Rectal smooth muscle tissue (tissue), 1 donor: ENCODE data around the gene PLP2.

ENCODE experiments used
- H3K27ac ChIP-seq: one replicate; pipeline ENCODE4 v1.7.0; 2013; ENCODE audit warnings: low read depth, low read length, inconsistent platforms
- H3K27me3 ChIP-seq: one replicate; pipeline ENCODE4 v1.7.0; 2013; ENCODE audit warnings: low read length; ENCODE audit not compliant: control insufficient read depth, insufficient read depth
- H3K36me3 ChIP-seq: one replicate; pipeline ENCODE4 v1.7.0; 2013; ENCODE audit warnings: low read length; ENCODE audit not compliant: control insufficient read depth, insufficient read depth
- H3K4me1 ChIP-seq: one replicate; pipeline ENCODE4 v1.7.0; 2013; ENCODE audit warnings: low read length; ENCODE audit not compliant: control insufficient read depth, insufficient read depth
- H3K4me3 ChIP-seq: one replicate; pipeline ENCODE4 v1.7.0; 2013; ENCODE audit warnings: low read length
- H3K9ac ChIP-seq: one replicate; pipeline ENCODE4 v1.7.0; 2013; ENCODE audit warnings: low read length

PLP2 gene

DNA sequence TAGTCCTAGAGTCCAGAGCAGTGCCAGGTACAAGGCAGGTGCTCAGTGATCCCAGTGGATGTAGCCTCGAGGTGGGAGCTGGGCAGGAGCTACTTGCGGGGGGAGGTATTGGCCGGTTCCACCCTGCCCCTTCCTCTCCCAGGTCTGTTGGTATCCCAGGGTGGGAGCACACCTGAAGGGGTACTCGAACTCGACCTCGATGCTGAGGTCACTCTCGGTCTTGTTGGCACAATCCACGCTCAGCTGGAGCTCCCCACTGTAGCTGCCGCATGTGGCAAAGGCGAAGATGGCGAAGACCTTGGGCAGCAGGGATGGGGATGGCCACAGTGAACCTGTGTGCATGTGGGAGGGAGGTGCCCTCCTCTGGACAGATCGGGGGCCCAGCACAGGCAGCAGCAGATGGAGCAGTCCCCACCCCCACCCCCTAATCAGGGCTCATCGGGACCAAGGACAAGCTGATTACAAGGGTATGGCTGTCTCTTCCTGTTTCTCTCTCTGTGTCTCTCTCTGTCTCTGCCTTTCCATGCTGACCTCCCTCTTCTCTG lies 25.9 kb downstream of the PLP2 start:
- H3K36me3 ChIP-seq, result no peaks in the 10 kb centered on the region
- no peaks in the 10 kb centered on the region for H3K27me3 ChIP-seq
- no peak overlapping the region for H3K27ac ChIP-seq
- H3K9ac ChIP-seq, result no peak overlapping the region
- H3K4me1 ChIP-seq, result no peaks in the 10 kb centered on the region
- H3K4me3 ChIP-seq, result no peak overlapping the region

DNA sequence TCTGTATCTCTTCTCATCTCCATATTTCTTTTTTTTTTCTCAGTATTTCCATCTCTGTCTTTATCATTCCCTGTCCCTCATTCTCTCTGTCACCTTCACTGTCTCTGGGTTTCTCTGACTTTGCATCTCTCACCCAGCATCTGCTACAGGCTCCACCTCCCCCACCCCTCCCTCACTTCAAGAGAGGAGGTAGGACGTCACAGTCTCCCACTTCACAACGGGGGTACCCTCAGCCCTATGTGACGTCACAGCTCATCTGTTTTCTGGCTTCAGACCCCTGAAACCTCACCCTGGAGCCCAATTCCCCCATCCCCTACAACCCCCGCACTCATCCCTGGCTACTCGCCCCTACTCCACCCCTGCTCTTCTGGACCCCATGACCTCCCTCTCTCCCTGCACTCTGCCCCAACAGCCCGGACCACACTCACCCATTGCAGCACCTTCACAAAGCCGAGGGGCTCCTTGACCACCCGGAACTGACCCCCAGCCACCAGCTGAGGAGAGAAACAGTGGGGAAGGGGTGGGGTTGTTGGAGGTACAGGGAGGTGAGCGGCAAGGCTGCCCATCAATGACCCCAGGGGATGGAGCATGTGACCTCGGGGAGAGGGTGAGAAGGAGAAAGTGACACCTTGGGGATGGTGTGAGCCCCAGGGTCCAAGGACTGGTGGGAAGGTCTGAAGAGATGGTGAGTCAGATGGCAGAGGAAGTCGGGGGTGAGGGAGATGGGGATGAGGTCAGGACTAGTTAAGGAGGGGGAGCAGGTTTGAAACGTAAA lies 27.0 kb downstream of the PLP2 start:
- H3K27me3 ChIP-seq, result no peaks in the 10 kb centered on the region
- H3K4me3 ChIP-seq, result no peak overlapping the region
- H3K27ac ChIP-seq, result no peak overlapping the region
- no peaks in the 10 kb centered on the region for H3K4me1 ChIP-seq
- H3K9ac ChIP-seq, result no peak overlapping the region
- no peaks in the 10 kb centered on the region for H3K36me3 ChIP-seq

- no peaks in the 10 kb centered on the region for H3K27me3 ChIP-seq
- no peak overlapping the region for H3K4me3 ChIP-seq
- no peak overlapping the region for H3K27ac ChIP-seq
- no peaks in the 10 kb centered on the region for H3K4me1 ChIP-seq
- H3K36me3 ChIP-seq, result no peaks in the 10 kb centered on the region
- H3K9ac ChIP-seq, result no peak overlapping the region
Measured at GRCh38 chrX:49199315-49199595, 27.6 kb downstream of the PLP2 start.

DNA sequence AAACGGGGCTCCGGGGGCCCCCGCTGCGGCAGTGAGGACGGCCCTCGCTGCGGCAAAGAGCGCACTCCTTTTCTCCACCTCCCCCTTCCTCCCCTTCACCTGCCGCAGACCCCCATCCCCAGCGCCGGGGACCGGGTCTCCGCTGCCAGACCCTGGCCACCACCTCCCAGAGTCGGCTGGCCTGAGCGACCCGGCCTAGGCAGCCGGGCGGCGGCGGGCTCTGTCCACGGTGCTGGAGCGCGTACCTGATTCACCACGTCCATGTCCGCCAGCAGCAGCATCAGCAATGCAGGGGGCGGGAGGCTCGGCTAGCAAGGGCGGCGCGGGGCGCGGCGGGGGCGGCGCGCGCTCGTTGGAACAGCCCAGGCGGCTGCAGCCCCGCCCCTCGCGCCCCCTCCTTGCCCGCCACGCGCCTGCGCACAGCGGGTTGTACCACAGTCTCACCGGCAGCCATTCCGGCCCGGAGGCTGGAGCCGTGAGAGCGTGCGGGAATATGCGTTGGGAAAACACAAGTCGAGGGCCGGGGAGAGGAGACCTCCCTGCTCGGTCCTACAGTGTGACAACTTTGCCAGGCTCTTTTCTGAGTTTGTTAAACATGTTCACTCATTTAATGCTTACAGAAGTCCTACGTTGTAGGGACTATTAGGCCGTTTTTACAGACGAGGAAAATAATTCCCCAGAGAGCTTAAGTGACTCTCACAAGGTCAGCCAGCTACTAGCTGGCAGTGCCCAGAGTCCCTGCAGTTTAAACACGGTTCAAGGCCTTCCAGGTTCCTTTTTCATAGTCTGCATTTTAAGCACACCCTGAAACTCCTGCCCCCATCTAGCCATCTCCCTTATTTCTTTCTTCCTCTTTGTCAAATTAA lies 28.4 kb downstream of the PLP2 start, which contains the start of gene SYP:
TSS of gene SYP (minus strand) at position 288 of the 866 bp plus-strand sequence. CDS start at position 281, 7 bp downstream.
- Histone ChIP-seq H3K4me1 (no peaks in the 10 kb centered on the region), H3K4me3 (peak within 1 kb of the TSS; percentile 46), H3K27ac (peak within 1 kb of the TSS; percentile 60), H3K27me3 (no peaks in the 10 kb centered on the region), H3K36me3 (no peaks in the 10 kb centered on the region), H3K9ac (no peak within 1 kb of the TSS)

DNA sequence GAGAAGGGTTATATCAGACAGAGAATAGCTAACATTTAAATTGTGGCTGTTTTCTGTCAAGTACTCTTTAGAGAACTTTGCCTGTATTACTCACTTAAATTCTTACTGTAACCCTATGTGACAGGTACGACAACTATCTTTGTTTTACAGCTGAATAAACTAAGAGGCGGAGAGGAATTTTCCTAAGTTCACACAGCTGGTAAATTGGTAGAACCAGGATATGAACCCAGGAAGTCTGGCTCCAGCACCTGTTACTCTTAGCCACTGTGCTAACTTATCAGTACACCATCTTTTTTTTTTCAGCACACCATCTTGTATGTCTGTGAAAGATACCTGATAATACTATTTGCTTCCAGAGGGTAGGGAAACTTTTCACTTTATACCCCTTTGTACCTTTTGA lies 30.3 kb downstream of the PLP2 start:
- Histone ChIP-seq H3K27ac (no peak overlapping the region), H3K4me3 (no peak overlapping the region), H3K27me3 (no peaks in the 10 kb centered on the region)

DNA sequence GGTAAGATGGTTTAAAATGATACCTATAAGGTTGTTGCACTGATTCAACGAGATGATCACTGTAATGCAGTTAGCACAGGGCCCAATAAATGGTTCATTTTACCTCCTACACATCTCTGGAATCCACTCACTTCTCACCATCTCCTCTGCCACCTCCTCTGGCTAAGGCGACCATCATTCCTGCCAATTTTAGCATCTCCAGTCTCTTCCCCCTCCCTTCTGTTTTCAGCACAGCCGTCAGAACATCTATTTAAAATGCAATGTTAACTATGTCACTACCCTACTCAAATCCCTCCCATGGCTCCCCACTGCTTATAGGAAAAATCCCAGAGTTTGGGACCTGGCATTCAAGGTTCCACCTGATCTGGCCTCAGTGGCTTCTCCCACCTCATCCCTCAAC lies 31.8 kb downstream of the PLP2 start:
- Histone ChIP-seq H3K4me1 (no peaks in the 10 kb centered on the region), H3K27me3 (no peaks in the 10 kb centered on the region), H3K4me3 (no peak overlapping the region), H3K9ac (no peak overlapping the region), H3K36me3 (no peaks in the 10 kb centered on the region), H3K27ac (no peak overlapping the region)

More for the DNA sequence above, 30.3 kb downstream of the PLP2 start:
- H3K4me1 ChIP-seq, result no peaks in the 10 kb centered on the region
- no peaks in the 10 kb centered on the region for H3K36me3 ChIP-seq
- H3K9ac ChIP-seq, result no peak overlapping the region

GRCh38 chrX:49204017-49204416 lies 32.3 kb downstream of the PLP2 start:
- peaks cover under 1% of the 10 kb centered on the region for H3K27me3 ChIP-seq
- no peaks in the 10 kb centered on the region for H3K4me1 ChIP-seq
- no peak overlapping the region for H3K9ac ChIP-seq
- H3K4me3 ChIP-seq, result no peak overlapping the region
- H3K36me3 ChIP-seq, result no peaks in the 10 kb centered on the region
- no peak overlapping the region for H3K27ac ChIP-seq

DNA sequence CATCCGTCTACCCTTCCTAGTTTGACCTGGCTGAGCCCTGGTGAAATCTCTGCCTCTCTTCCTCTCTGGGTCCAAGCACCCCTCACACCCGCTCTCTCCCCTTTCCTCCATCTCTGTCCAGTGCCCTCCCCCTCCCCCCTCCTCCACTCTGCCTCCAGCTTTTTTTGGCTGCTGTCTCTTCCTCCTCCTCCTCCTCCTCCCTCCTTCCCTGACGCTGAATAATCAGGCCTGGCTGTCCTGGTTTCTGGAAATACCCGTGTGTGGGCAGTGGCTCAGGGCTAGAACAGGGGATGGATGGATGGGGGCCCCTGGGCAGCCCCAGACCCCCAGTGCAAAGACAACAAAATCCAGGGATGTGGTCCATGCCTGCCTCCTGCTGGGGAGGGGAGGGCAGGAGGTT lies 33.0 kb downstream of the PLP2 start:
- H3K27ac ChIP-seq, result no peak overlapping the region
- no peak overlapping the region for H3K4me3 ChIP-seq
- H3K9ac ChIP-seq, result no peak overlapping the region
- H3K36me3 ChIP-seq, result no peaks in the 10 kb centered on the region
- no peaks in the 10 kb centered on the region for H3K4me1 ChIP-seq
- H3K27me3 ChIP-seq, result peaks cover 4% of the 10 kb centered on the region

- no peak overlapping the region for H3K27ac ChIP-seq
- no peaks in the 10 kb centered on the region for H3K4me1 ChIP-seq
- no peak overlapping the region for H3K9ac ChIP-seq
- H3K4me3 ChIP-seq, result no peak overlapping the region
- H3K36me3 ChIP-seq, result no peaks in the 10 kb centered on the region
- peaks cover 4% of the 10 kb centered on the region for H3K27me3 ChIP-seq
Measured at GRCh38 chrX:49205443-49205842, 33.7 kb downstream of the PLP2 start.

DNA sequence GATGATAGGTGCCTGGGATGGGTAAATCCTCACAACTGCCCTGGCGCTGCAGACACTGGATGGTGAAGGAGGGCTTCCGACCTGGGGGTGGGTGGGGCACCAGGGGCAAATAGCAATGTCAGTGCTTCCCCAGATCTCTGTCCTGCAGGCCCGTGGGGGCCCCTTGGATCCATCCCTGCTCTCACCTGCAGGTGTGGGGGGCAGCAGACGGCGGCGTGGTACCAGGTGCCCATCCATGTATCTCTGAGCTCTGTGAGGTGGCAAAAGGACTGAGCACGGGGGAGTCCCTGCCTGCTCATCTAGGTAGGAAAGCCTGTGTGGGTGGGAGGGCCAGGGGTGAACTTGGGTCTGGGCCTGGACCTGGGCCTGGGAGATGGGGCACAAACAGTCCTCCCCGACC lies 34.8 kb downstream of the PLP2 start:
- no peak overlapping the region for H3K9ac ChIP-seq
- H3K4me1 ChIP-seq, result no peaks in the 10 kb centered on the region
- H3K36me3 ChIP-seq, result no peaks in the 10 kb centered on the region
- H3K27me3 ChIP-seq, result peaks cover 4% of the 10 kb centered on the region
- no peak overlapping the region for H3K4me3 ChIP-seq
- no peak overlapping the region for H3K27ac ChIP-seq

- Histone ChIP-seq H3K4me3 (no peak overlapping the region), H3K36me3 (no peaks in the 10 kb centered on the region), H3K27me3 (peaks cover 4% of the 10 kb centered on the region), H3K4me1 (no peaks in the 10 kb centered on the region), H3K27ac (no peak overlapping the region), H3K9ac (no peak overlapping the region)
Measured at GRCh38 chrX:49208399-49208798, 36.7 kb downstream of the PLP2 start.

DNA sequence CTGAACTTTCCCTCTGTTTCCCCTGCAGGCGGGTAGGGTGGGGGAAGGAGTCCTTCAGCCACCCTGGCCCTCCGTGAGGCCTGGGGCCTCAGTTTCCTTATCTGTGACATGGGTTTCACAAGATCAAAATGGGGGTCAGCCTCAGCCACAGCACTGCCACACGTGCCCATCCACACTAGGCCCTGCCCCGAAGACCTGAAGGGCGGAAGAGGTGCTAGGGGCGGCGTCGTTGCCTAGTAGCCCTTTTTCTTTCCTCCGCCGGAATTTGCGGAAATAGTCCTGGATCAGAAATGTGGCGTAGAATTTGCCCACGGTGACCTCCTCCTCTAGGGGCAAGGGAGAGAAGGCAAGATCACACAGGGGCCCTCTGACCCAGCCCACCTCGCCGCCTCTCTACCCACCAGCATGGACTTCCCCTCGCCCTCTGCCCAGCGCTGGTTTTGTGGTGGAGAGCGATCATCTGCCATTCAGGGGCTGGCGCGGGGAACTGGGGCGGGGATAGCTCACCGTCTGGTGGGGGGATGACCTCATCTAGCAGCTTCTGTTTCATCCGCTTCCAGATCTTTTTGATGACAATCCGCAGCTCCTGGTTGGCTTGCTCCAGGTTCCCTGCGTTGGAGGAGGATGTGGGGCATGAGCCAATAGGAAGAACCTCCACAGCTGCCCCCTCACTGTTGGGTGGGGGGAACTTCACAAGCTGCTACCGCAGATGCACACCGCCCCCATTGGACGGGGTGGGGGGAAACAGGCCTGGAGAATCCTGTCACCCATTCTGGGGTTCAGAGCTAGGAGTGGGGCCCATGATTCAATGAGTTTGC lies 37.9 kb downstream of the PLP2 start:
- H3K4me1 ChIP-seq, result no peaks in the 10 kb centered on the region
- no peak overlapping the region for H3K27ac ChIP-seq
- no peak overlapping the region for H3K4me3 ChIP-seq
- peaks cover 7% of the 10 kb centered on the region for H3K27me3 ChIP-seq
- no peak overlapping the region for H3K9ac ChIP-seq
- no peaks in the 10 kb centered on the region for H3K36me3 ChIP-seq
